Vagina (tissue), 2 donors: Measurements from ENCODE around the gene CHD5. TPM values are rescaled to one million over a fixed set of nuclear protein-coding genes. Genes with fewer than 3 reads are reported as not detected.

ENCODE experiments used
- DNase-seq, 2 donors: peaks; one replicate each; pipeline ENCODE4 v3.0.0-alpha.2; 2017; ENCODE audit errors: extremely low spot score in 2 of 2
- H3K27ac ChIP-seq: fragments of 200-600 bp; sonication (generic); one replicate; pipeline ENCODE4 v1.5.1; 2019
- H3K27me3 ChIP-seq: fragments of 200-600 bp; sonication (generic); one replicate; pipeline ENCODE4 v1.5.1; 2019
- H3K36me3 ChIP-seq, 2 donors: fragments of 200-600 bp; sonication (generic); one replicate each; pipeline ENCODE4 v1.5.1; 2017 to 2019
- H3K4me1 ChIP-seq: fragments of 200-600 bp; sonication (generic); one replicate; pipeline ENCODE4 v1.5.1; 2019
- H3K4me3 ChIP-seq, 2 donors: fragments of 200-600 bp; sonication (generic); 1 replicate in 1 of 2; 2 replicates in 1 of 2; pipeline ENCODE4 v1.5.1; 2016 to 2019
- H3K9me3 ChIP-seq: fragments of 200-600 bp; sonication (generic); one replicate; pipeline ENCODE4 v1.5.1; 2019
- POLR2A ChIP-seq, 2 donors: fragments of 450-650 bp; IDR thresholded peaks; one replicate each; pipeline ENCODE4 v1.6.1; 2017; ENCODE audit warnings: antibody characterized with exemption in 2 of 2, mild to moderate bottlenecking in 2 of 2, moderate library complexity in 2 of 2
- POLR2AphosphoS5 ChIP-seq, 2 donors: sonication (generic); formaldehyde crosslinking; IDR thresholded peaks; one replicate each; pipeline ENCODE4 v1.9.0; 2017; ENCODE audit warnings: antibody characterized with exemption in 2 of 2, mild to moderate bottlenecking in 2 of 2, low read depth in 1 of 2; ENCODE audit not compliant: insufficient read depth in 1 of 2
- intact Hi-C: fragments of 100-400 bp; cut with DNase I; formaldehyde crosslinking; loops from one replicate; pipeline ENCODE4 v1.15.1; 2023
- total RNA-seq: library from RNA; depleted of rRNA; stranded (reverse); fragments of >200 nt; gene quantifications from one replicate; pipeline ENCODE4 v1.2.3, GENCODE V29; 2016
- TF ChIP-seq, protein P1 (sequence below), 3 experiments: fragments of 450-650 bp in 2 of 3; fragments of 200-600 bp in 1 of 3; sonication (generic) in 1 of 3; IDR thresholded peaks; one replicate each; pipeline ENCODE4 v1.5.1; 2017 to 2019; ENCODE audit warnings: antibody characterized with exemption in 3 of 3, mild to moderate bottlenecking in 2 of 3, moderate library complexity in 2 of 3

The CHD5 gene
- total RNA-seq, 1 donor from 2014 or later = 2.0 TPM

DNA sequence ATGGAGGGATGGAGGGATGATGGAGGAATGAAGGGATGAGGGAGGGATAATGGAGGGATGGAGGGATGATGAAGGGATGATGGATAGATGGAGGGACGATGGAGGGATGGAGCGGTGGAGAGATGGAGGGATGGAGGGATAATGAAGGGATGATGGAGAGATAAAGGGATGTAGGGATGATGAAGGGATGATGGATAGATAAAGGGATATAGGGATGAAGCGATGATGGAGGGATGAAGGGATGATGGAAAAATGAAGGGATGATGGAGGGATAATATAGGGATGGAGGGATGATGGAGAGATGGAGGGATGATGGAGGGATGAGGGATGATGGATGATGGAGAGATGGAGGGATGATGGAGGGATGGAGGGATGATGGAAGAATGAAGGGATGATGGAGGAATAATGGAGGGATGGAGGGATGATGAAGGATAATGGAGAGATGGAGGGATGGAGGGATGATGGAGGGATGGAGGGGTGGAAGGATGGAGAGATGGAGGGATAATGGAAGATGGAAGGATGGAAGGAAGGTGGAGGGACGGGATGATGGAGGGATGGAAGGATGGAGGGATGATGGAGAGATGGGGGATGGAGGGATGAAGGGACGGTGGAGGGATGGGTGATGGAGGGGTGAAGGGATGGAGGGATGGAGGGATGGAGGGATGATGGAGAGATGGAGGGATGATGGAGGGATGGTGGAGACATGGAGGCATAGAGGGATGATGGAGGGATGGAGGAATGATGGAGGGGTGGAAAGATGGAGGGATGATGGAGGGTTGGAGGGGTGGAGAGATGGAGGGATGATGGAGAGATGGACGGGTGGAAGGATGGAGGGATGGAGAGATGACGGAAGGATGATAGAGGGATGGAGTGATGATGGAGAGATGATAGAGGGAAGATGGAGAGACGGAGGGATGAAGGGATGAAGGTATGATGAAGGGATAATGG is 72.4 kb downstream of the CHD5 start:
- no peak overlapping the region for H3K27ac ChIP-seq
- no peak for TF ChIP-seq POLR2AphosphoS5 (IDR thresholded peaks at IDR 0.05; ENCODE audit: insufficient read depth in 1 of 2, low read depth in 1 of 2)
- no peak for TF ChIP-seq POLR2A (IDR thresholded peaks at IDR 0.05)
- TF ChIP-seq, protein P1, sequence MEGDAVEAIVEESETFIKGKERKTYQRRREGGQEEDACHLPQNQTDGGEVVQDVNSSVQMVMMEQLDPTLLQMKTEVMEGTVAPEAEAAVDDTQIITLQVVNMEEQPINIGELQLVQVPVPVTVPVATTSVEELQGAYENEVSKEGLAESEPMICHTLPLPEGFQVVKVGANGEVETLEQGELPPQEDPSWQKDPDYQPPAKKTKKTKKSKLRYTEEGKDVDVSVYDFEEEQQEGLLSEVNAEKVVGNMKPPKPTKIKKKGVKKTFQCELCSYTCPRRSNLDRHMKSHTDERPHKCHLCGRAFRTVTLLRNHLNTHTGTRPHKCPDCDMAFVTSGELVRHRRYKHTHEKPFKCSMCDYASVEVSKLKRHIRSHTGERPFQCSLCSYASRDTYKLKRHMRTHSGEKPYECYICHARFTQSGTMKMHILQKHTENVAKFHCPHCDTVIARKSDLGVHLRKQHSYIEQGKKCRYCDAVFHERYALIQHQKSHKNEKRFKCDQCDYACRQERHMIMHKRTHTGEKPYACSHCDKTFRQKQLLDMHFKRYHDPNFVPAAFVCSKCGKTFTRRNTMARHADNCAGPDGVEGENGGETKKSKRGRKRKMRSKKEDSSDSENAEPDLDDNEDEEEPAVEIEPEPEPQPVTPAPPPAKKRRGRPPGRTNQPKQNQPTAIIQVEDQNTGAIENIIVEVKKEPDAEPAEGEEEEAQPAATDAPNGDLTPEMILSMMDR (IDR thresholded peaks at IDR 0.05) = no peak
- no peaks in the 10 kb centered on the region for H3K4me1 ChIP-seq
- intact Hi-C loops = no loop called here
- no peaks in the 10 kb centered on the region for H3K9me3 ChIP-seq
- no peaks in the 10 kb centered on the region for H3K27me3 ChIP-seq
- no peak for DNase-seq
- H3K4me3 ChIP-seq = no peak overlapping the region
- no peaks in the 10 kb centered on the region for H3K36me3 ChIP-seq

DNA sequence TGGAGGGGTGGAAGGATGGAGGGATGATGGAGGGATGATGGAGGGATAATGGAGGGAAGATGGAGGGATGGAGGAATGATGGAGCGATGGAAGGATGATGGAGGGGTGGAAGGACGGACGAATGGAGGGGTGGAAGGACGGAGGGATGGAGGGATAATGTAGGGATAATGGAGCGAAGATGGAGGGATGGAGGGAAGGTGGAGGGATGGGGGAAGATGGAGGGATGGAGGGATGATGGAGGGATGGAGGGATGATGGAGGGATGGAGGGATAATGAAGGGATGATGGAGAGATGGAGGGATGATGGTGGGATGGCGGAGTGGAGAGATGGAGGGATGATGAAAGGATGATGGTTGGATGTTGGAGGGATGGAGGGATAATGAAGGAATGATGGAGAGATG is 73.1 kb downstream of the CHD5 start:
- intact Hi-C loops = no loop called here
- Histone ChIP-seq H3K27me3 (no peaks in the 10 kb centered on the region), H3K4me1 (no peaks in the 10 kb centered on the region), H3K9me3 (no peaks in the 10 kb centered on the region), H3K36me3 (no peaks in the 10 kb centered on the region), H3K4me3 (no peak overlapping the region), H3K27ac (no peak overlapping the region)
- no peak for TF ChIP-seq POLR2A (IDR thresholded peaks at IDR 0.05)
- TF ChIP-seq, protein P1 (IDR thresholded peaks at IDR 0.05) = no peak
- TF ChIP-seq POLR2AphosphoS5 (IDR thresholded peaks at IDR 0.05; ENCODE audit: insufficient read depth in 1 of 2, low read depth in 1 of 2) = no peak
- DNase-seq = no peak

DNA sequence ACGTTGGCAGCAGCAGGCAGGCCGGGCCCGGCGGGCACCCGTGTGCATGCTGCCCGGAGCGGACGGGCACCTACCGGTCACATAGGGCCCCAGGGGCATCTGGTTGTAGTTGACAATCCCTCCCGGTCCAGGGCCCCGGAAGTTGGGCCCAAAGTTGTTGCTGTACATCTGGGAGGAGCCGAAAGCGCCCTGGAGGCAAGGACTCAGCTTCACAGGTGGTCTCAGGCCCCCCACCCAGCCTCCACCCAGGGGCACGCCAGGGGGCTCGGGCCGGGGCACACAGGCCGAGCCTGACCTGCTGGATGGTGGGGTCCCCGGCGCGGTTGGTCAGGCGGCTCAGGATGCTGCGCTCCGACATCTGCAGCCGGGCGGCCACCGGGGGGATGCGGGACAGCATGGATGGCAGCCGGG is 73.8 kb downstream of the CHD5 start:
- Histone ChIP-seq H3K36me3 (no peaks in the 10 kb centered on the region), H3K27ac (no peak overlapping the region), H3K4me1 (no peaks in the 10 kb centered on the region), H3K9me3 (no peaks in the 10 kb centered on the region), H3K27me3 (no peaks in the 10 kb centered on the region), H3K4me3 (no peak overlapping the region)
- intact Hi-C loops = no loop called here
- no peak for DNase-seq
- TF ChIP-seq POLR2A (IDR thresholded peaks at IDR 0.05) (no peak), POLR2AphosphoS5 (IDR thresholded peaks at IDR 0.05; ENCODE audit: insufficient read depth in 1 of 2, low read depth in 1 of 2) (no peak)
- TF ChIP-seq, protein P1 (IDR thresholded peaks at IDR 0.05) = no peak

DNA sequence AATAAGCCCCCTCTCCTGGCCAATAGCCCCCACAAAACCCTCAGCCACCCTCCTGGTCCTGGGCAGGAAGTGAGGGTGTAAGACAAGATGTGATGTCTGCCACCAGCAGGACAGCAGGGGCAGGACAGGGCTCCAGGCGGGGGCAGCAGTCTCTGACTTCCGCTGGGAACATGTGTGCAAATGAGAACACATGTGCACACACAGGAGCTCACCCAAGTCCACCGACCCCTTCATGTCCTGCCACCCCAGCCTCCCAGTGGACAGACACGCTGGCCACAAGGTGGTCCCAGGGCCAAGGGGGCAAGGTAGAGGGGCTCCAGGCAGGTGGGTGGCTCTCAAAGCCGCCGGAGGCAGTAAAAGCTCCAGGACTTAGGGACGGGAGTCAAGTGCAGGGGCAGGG is 74.4 kb downstream of the CHD5 start:
- intact Hi-C loops = no loop called here
- Histone ChIP-seq H3K27ac (no peak overlapping the region), H3K4me3 (no peak overlapping the region), H3K27me3 (no peaks in the 10 kb centered on the region), H3K36me3 (no peaks in the 10 kb centered on the region), H3K9me3 (no peaks in the 10 kb centered on the region), H3K4me1 (no peaks in the 10 kb centered on the region)
- TF ChIP-seq POLR2AphosphoS5 (IDR thresholded peaks at IDR 0.05; ENCODE audit: insufficient read depth in 1 of 2, low read depth in 1 of 2) (no peak), POLR2A (IDR thresholded peaks at IDR 0.05) (no peak)
- TF ChIP-seq, protein P1 (IDR thresholded peaks at IDR 0.05) = no peak
- no peak for DNase-seq

DNA sequence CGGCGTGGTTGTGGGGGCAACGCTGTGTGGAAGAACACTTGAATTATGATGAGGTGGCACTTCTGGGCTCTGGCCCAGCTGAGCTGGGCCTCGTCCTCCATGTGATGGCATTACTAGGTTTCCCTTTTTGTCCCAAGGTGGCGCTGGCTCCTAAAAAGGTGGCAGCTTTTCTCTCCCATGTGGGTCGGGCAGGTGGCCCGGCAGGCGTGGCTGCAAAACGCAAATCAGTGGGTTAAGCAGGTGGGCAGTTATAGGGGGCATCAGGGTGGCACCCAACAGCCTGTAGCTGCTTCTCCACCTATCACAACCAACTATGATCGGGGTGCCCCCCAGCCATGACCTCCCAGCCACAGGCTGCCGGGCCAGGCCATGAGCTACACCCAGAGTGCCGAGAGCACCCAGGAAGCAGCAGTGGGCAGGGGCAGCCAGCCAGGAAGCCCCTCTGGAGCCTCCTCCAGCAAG is 74.9 kb downstream of the CHD5 start:
- no peak for DNase-seq
- TF ChIP-seq POLR2A (IDR thresholded peaks at IDR 0.05) (no peak), POLR2AphosphoS5 (IDR thresholded peaks at IDR 0.05; ENCODE audit: insufficient read depth in 1 of 2, low read depth in 1 of 2) (no peak)
- TF ChIP-seq, protein P1 (IDR thresholded peaks at IDR 0.05) = no peak
- Histone ChIP-seq H3K27ac (no peak overlapping the region), H3K9me3 (no peaks in the 10 kb centered on the region), H3K4me3 (no peak overlapping the region), H3K4me1 (no peaks in the 10 kb centered on the region), H3K36me3 (no peaks in the 10 kb centered on the region), H3K27me3 (no peaks in the 10 kb centered on the region)
- intact Hi-C loops = no loop called here
